H54 (cell line): ENCODE data around the gene LCP2.

ENCODE experiments used
- DNase-seq: peaks from one replicate; pipeline ENCODE4 v3.0.0; 2011; ENCODE audit warnings: low spot score, mixed read lengths; ENCODE audit not compliant: insufficient read length
- FAIRE-seq: peaks from 3 replicates; lab custom pipeline; 2011; peaks lifted over from hg19 to GRCh38; lab: Jason Lieb, UNC
- POLR2A ChIP-seq: IDR thresholded peaks from 2 replicates; pipeline ENCODE4 v1.6.1; 2011; ENCODE audit warnings: low read depth, mild to moderate bottlenecking, low read length

The LCP2 gene

DNA sequence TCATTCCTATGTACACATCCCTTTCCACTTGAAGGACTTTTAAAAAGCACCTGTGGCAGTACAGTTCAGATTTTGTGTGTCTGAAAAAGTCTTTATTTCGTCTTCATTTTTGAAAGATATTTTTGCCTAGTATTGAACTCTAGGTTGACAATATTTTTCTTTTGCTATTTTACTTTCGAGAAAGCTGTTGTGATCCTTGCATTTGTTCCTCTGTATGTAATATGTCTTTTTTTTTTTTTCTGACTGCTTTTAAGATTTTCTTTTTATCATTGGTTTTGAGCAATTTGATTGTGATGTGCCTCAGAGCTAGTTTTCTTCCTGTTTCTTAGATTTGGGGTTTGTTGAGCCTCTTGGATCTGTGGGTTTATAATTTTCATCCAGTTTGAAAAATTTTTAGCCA lies 13.3 kb downstream of the LCP2 start:
- no peak for TF ChIP-seq POLR2A
- DNase-seq (no peak), FAIRE-seq (no peak)

DNA sequence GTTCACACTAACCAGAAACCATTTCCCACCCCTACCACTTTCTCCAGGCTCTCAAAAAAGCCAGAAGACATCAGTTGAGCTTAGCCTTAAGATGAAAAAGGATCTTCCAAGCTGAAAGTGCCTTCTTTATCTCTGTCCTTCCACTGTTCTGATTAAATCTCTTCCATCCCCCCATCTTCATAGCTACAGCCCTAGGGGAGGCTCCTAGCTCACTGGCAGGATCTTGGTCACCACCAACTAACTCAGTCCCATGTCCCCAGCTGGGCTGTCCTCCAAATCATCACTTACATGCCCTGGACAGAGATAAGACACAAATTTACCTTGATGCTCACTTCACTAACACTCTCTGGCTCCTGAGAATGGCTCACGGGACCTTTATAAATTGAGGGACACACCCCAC lies 14.3 kb downstream of the LCP2 start:
- FAIRE-seq (no peak), DNase-seq (no peak)

DNA sequence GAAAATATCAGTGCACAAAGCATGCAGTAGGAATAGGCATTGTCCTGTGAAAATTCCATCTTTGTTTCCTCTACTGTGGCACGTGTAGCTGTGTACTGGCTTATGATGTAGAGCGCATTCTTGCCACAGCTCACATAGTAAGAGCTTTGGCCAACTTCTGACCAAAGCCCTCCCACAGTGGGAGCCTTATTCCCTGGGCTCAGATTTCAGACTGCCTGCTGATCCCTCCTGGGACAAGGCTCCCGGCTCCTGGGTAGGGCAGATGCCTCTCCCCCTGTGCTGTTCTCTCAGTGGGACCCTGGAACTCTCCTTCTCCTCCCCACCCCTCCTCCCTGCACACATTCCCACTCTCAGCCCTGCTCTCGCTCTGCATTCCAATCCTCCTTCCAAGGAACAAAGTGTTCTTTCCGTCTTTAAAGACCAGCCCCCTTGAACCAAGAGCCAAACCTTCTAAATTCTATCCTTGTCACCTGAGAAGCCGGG lies 17.5 kb downstream of the LCP2 start:
- no peak for FAIRE-seq
- DNase-seq: no peak
- TF ChIP-seq POLR2A: no peak

More for the DNA sequence above, 14.3 kb downstream of the LCP2 start:
- no peak for TF ChIP-seq POLR2A

DNA sequence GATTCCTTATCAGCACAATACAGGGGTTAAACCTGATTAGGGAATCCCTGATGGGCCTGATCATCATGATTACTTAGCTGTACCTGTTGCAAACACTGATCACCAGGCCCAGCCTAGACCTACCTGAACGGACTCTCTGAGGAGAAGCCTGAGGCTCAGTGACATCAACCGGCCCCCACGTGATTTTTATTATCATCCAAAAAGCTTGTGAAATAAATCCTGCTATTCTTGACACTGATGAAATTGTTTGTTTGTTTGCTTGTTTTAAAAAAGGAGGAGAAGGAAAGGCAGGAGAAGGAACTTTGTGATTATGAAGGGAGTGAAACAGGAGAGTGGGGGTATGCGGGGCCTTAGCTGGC lies 18.1 kb downstream of the LCP2 start:
- FAIRE-seq: no peak
- no peak for DNase-seq

DNA sequence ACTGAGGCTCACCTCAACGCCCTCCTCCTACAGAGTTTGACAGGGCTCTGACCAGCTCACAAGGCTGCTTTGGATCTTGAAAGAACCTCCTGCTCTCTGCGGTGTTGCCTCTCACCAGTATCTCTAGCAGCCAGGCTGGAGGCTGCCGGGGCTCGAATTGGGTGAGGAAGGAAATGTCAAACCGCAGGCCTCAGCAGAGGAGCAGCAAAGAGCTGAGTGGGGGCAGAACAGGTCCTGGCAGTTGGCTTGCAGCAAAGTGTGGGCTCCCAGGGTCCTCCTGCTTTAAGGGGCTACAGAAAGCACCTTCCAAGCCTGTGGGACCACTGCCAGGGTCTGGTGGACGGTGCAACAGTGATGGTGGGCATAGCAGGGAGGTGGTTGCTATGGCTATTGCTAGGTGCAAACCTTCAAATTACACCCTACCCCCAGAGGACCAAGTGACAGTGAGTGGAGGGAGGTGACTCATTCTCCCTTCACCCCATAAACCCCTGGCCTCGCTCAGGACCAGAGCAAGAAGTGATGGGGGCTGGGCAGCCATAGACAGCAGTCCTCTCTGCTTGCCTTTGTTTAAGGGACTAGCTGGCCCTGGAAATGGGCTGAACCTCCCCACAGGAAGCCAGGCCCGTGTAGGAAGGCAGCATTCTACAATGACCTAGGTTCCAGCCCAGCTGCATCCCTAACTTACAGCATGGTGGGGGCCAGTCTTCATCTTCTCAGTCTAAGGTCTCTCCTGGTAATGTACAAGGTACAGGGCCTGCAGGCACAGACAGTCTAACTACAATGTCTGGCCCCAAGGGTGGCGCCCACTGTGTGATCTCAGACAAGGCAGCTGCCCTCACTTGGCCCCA lies 18.7 kb downstream of the LCP2 start:
- DNase-seq: no peak
- no peak for FAIRE-seq
- no peak for TF ChIP-seq POLR2A

More for the DNA sequence above, 18.1 kb downstream of the LCP2 start:
- no peak for TF ChIP-seq POLR2A

DNA sequence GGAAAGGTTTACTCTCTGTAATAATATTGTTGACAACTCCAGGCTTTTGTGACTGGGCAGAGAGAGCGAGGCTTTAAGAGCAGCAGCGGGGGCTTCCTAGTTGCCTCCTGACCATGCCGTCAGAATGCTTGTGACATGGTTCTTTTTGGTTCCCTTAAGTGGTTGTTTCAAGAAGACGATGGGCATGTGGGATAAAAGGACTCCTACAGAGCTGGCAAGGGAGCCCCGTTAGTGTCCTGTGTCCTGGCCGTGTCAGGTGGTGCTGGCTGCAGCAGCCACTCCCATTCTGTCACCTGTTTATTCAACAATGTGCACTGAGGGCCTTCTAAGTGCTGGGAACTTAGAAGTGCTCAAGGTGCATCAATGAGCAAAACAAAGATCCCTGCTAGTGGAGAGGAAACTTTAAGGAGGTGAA lies 19.7 kb downstream of the LCP2 start:
- no peak for TF ChIP-seq POLR2A
- DNase-seq (no peak), FAIRE-seq (no peak)

DNA sequence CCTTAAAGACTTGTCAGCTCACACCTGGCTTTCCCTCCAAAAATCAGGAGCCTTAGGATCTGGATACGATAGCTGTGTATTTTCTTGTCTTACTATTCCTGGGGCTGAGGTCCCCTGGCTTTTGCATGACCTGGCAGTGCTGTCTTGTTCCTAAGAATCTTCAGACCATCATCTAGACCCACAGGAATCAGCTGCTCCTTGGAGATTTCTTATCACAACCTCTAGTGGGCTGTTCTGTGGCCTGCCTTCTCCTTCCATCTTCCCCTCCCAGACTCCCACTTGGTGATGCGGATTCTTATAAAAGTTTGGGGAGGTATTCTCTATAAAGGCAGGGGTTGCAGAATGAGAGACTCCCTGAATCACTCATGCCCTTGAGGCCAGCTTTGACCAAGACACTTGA lies 21.4 kb downstream of the LCP2 start:
- FAIRE-seq (no peak), DNase-seq (no peak)
- no peak for TF ChIP-seq POLR2A

DNA sequence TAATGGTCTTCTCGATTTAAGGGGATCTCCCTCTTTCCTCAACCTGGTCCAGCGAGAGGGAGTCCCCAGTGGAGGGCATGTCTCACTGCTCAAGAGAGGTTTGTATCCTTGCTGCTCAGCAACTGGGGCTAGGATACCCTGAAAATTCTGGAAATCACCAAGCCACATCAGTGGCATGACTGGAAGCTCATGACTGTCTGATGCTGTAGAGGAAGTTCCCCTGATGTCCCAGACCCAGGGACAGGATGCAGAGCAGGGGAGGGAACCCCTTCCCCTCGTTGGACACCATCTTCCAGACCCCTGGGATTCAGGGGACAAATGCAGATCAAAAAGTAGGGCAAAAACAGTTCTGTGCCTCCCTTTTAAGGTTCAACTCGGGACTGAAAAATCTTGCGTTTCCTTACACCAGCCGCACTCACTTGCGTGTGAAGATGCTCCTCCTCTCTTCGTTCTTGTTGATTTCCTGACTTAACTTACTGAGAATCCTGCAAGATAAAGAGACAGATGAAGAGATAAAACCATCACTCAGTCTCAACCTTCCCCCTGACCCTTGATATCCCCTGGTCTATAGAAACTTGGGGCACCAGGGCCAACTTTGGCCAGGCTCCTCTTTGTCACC lies 22.1 kb downstream of the LCP2 start:
- FAIRE-seq (no peak), DNase-seq (no peak)
- TF ChIP-seq POLR2A: no peak

DNA sequence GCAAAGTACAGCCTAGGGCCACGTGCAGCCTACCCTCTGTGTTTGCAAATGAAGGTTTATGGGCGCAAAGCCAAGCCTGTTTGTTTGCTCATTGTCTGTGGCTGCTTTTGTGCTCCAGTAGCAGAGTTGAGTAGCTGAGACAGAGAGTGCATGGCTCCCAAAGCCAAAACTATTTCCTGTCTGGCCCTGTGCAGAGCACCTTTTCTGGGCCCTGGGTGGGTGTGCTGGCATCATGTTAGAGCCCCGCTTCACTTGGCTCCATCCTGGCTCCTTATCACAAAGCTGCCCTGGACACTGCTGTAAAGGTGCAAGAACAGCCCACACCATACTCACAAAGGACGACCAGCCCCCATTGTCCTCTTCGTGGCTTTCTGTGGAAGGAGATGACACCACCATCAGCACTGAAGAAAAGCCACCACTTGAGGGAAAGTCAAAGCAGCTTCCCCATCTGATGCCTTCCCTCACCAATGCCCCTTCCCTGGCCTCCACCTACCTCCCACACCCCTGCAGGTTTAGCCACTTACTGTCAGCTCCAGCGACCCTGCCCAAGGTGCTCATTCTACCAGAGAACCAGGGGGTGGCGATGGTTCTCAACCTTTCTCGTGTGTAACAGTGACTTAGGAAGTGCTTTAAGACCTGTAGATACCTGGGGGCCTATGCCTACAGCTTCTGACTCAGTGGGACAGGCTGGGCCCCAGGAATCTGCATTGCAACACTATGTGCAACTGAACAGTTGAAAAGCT lies 23.4 kb downstream of the LCP2 start:
- no peak for DNase-seq
- TF ChIP-seq POLR2A: no peak

DNA sequence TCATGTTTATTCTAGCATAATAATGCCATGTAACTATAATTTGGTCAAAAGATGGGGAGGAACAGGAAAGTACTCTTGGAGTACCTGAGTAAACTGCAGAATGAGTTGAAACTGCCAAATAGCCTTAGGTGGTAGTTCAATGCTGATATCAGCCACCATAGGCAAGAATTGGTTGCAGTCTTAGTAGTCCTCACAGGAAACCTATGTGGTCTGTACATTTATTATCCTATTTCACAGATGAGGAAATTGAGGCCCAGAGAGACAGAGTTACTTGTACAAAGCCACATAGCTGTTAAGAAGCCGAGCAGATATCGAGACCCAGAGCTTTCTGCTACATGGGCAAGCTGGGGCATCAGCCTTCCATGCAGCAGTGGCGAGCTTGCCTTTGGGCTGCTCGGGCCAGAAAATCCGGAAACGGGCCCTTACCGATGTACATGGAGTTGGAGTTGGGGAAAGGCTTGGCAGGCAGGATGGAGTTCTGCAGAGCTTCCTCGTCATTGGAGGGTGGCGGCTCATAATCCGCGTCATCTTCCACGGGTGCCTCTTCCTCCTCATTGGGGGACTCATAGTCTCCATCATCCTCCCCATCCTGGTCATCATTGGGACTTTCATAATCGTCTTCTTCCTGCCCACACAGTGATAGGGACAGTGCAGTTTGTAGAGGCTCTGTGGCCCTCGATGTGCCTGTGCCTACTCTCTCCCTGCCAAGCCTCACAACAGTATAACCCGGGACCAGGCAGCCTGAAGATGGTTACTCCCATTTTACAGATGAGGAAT lies 27.1 kb downstream of the LCP2 start:
- FAIRE-seq (no peak), DNase-seq (no peak)
- no peak for TF ChIP-seq POLR2A

More for the DNA sequence above, 23.4 kb downstream of the LCP2 start:
- no peak for FAIRE-seq

DNA sequence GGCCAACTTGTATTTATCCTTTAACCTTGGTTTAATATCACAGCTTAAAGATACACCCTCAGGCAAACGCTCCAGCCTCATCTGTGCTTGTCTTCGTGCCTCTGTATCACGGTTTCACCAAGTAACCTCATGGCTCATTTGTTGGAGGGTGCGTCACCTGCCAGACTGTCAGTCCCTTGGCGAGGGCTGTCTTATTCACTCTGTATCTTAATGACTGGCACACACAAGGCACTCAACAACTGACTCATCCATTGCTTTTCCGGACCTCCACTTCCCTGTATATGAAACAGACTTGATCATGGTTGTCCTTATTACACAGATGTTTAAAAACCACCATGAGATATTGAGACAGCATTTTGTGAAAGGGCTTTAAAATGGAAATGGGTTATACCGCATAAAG lies 28.0 kb downstream of the LCP2 start:
- FAIRE-seq: no peak
- TF ChIP-seq POLR2A: no peak
- no peak for DNase-seq

DNA sequence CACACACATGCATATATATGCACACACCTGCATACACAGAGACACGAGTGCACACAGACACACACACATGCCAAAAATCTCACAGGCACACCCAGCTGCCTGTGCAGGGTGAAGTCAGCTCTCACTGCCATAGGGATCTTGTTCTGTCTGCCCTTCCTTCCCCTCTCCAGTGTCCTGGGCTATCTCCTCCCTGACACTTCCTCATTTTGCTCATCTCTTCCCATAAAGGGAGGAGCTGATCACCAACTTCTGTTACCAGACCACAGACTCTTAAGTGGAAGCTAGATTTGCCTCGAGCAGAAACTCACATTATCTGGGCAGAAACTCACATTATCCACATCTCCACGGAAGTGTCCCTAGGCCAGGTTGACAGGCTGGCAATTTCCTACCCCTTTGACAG lies 28.7 kb downstream of the LCP2 start:
- no peak for FAIRE-seq
- DNase-seq: no peak
- no peak for TF ChIP-seq POLR2A

DNA sequence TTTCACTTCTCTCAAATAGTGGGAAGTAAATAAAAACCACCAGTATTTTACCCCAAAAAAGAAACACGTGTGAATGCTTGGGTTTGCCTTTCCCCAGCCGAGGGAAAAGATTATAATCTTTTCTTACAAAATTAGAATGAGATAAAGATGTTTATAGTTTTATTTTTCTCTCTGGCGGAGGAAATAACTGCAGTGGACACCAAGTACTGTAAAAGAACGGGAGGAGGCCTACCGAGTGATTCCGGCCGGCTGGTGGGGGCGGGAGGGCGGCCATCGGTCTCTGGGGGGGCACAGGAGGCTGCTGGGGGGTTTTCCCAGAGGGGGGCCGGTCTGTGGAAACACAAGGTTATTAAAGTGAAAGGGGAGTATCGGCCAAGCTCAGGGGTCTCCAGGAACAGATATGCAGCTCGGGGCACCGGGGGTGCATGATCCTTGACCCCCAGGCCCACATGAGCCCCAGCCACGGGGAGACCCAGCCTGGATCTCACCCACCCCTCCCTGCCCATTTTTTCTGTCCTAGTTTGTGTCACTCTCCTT lies 29.4 kb downstream of the LCP2 start:
- TF ChIP-seq POLR2A: no peak
- FAIRE-seq (no peak), DNase-seq (no peak)
